Upper lobe of left lung (tissue), 4 donors: ENCODE results near the gene RWDD1.

ENCODE experiments used
- POLR2A ChIP-seq, 4 donors: fragments of 450-650 bp; IDR thresholded peaks; one replicate each; pipeline ENCODE4 v1.5.1; 2016 to 2017; ENCODE audit warnings: antibody characterized with exemption in 4 of 4, mild to moderate bottlenecking in 2 of 4
- POLR2AphosphoS5 ChIP-seq, 2 donors: sonication (generic); formaldehyde crosslinking; IDR thresholded peaks; one replicate each; pipeline ENCODE4 v1.5.1; 2017; ENCODE audit warnings: antibody characterized with exemption in 2 of 2
- TF ChIP-seq, protein P1 (sequence below), 6 experiments: fragments of 450-650 bp in 4 of 6; fragments of 200-600 bp in 2 of 6; sonication (generic) in 2 of 6; IDR thresholded peaks; one replicate each; pipeline ENCODE4 v1.5.1; 2016 to 2019; ENCODE audit warnings: antibody characterized with exemption in 6 of 6

DNA sequence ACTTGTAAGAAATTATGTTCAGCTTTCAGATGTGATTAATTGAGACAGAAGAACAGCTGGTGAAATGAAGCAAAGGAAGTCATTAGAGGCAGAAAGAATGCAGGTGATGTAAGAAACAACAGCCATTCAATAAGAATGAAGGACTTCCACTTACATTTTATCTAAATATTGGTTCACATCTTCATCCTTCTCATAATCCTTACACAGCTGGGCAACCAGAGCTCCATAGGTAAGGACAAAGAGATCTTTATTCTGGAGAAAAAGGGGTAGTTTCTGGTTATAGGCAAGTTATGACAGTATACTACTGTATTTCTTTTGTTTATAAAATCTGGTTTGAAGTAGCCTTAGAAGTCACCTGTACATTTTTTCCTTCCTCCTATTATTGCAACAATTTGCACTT, 28.2 kb upstream of the RWDD1 start:
- TF ChIP-seq, protein P1, sequence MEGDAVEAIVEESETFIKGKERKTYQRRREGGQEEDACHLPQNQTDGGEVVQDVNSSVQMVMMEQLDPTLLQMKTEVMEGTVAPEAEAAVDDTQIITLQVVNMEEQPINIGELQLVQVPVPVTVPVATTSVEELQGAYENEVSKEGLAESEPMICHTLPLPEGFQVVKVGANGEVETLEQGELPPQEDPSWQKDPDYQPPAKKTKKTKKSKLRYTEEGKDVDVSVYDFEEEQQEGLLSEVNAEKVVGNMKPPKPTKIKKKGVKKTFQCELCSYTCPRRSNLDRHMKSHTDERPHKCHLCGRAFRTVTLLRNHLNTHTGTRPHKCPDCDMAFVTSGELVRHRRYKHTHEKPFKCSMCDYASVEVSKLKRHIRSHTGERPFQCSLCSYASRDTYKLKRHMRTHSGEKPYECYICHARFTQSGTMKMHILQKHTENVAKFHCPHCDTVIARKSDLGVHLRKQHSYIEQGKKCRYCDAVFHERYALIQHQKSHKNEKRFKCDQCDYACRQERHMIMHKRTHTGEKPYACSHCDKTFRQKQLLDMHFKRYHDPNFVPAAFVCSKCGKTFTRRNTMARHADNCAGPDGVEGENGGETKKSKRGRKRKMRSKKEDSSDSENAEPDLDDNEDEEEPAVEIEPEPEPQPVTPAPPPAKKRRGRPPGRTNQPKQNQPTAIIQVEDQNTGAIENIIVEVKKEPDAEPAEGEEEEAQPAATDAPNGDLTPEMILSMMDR (IDR thresholded peaks at IDR 0.05), result no peak
- TF ChIP-seq POLR2A (IDR thresholded peaks at IDR 0.05) (no peak), POLR2AphosphoS5 (IDR thresholded peaks at IDR 0.05) (no peak)
